Lower lobe of right lung (tissue), 2 donors: ENCODE measurements around the gene IFNGR1. TPM values are rescaled to one million over a fixed set of nuclear protein-coding genes. Genes with fewer than 3 reads are reported as not detected.

Experiments used
- ATAC-seq, 2 donors: fragments of 200-7000 bp; cut with Tn5 transposase; one replicate each; pipeline ENCODE4 v1.9.1; 2020 to 2022; ENCODE audit warnings: mild to moderate bottlenecking in 2 of 2, moderate library complexity in 2 of 2
- DNase-seq: peaks from one replicate; pipeline ENCODE4 v3.0.0-alpha.2; 2020
- H3K27ac ChIP-seq: fragments of 200-600 bp; one replicate; pipeline ENCODE4 v1.8.0; 2022
- H3K27me3 ChIP-seq: fragments of 200-600 bp; one replicate; pipeline ENCODE4 v1.8.0; 2022; ENCODE audit warnings: low read depth
- H3K36me3 ChIP-seq: fragments of 200-600 bp; one replicate; pipeline ENCODE4 v1.8.0; 2022; ENCODE audit warnings: mild to moderate bottlenecking
- H3K4me1 ChIP-seq: fragments of 200-600 bp; one replicate; pipeline ENCODE4 v1.8.0; 2022
- H3K4me3 ChIP-seq: fragments of 200-600 bp; one replicate; pipeline ENCODE4 v1.8.0; 2022; ENCODE audit warnings: mild to moderate bottlenecking
- H3K9me3 ChIP-seq: fragments of 200-600 bp; one replicate; pipeline ENCODE4 v1.8.0; 2022
- intact Hi-C: fragments of 100-400 bp; cut with DNase I; formaldehyde crosslinking; loops from one replicate; pipeline ENCODE4 v1.11.0; 2022
- total RNA-seq: library from RNA; stranded (reverse); fragmentation: NEBNext Ultra II Directional; extraction: Animal tissue kit (Norgen Biotek cat#: 25700); gene quantifications from one replicate; pipeline ENCODE4 v1.2.1, GENCODE V29; 2021
- TF ChIP-seq, protein P1 (sequence below): fragments of 200-600 bp; IDR thresholded peaks from one replicate; pipeline ENCODE4 v1.8.0; 2022; ENCODE audit warnings: antibody characterized with exemption, mild to moderate bottlenecking
- donor health status: DM: no; HTN: yes; CAD: no; lungs with severe emphysema.

IFNGR1 gene
- total RNA-seq, 1 donor from 2014 or later, result 208 TPM

DNA sequence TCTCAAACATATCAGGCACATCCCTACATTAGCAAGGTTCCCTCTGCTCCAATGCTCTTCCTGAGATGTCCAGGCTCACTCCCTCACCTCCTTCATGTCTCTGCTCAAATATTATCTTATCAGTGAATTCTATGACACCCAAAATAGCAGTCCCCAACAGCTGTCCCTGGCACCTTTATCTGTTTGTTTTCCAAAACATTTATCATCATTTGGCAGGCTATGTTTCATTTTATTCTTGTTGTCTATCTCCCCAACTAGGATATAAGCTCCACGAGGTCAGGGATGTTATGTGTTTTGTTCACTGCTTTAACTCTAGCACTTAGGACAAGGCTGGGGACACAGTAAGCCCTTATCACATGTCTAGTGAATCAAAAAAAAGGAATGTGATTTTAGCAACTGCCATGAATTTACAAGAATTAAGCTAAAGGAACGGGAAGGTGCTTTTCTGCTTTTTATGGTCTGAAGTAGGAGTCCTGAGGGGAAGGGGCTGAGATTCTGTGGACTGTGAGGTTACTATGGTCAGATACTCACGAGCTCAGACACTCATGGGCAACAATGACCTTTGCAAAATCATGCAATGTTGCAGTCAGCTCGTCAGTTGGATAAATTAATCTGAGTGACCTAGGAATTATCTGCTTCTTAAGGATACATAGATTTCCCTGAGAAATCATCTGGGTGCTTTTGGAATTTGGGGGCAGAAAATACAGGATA, 43.9 kb downstream of the IFNGR1 start:
- ATAC-seq, result no peak
- no peak overlapping the region for H3K27ac ChIP-seq
- H3K9me3 ChIP-seq, result no peaks in the 10 kb centered on the region
- TF ChIP-seq, protein P1, sequence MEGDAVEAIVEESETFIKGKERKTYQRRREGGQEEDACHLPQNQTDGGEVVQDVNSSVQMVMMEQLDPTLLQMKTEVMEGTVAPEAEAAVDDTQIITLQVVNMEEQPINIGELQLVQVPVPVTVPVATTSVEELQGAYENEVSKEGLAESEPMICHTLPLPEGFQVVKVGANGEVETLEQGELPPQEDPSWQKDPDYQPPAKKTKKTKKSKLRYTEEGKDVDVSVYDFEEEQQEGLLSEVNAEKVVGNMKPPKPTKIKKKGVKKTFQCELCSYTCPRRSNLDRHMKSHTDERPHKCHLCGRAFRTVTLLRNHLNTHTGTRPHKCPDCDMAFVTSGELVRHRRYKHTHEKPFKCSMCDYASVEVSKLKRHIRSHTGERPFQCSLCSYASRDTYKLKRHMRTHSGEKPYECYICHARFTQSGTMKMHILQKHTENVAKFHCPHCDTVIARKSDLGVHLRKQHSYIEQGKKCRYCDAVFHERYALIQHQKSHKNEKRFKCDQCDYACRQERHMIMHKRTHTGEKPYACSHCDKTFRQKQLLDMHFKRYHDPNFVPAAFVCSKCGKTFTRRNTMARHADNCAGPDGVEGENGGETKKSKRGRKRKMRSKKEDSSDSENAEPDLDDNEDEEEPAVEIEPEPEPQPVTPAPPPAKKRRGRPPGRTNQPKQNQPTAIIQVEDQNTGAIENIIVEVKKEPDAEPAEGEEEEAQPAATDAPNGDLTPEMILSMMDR, result no peak
- no peak overlapping the region for H3K4me3 ChIP-seq
- no peak for DNase-seq
- no peaks in the 10 kb centered on the region for H3K4me1 ChIP-seq
- H3K36me3 ChIP-seq, result no peaks in the 10 kb centered on the region
- intact Hi-C loops, result no loop called here
- no peaks in the 10 kb centered on the region for H3K27me3 ChIP-seq

DNA sequence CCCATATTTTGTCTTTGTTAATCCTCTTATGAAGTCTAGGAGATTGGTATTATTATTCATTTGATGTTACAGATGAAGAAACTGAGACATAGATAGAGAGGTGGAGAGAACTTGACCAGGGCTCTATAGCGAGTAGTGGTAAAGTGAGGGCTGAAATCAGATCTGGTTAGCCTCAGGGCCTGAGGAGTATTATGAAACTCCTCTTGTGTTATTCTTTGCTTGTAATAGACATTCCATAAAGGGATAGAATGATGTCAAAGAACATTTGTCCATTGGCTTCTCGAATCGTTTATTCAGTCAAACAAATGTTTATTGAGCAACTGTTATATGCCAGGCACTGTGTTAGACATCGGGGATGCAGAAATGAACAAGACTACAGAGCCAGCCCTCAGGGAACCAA, 45.7 kb downstream of the IFNGR1 start, which contains the start of gene IL22RA2:
IL22RA2 (minus strand) TSS at position 144 of the 400 bp plus-strand sequence. CDS start 11,895 bp downstream, outside the sequence.
- no peaks in the 10 kb centered on the region for H3K4me1 ChIP-seq
- intact Hi-C loops, result no loop called here
- ATAC-seq, result no peak
- H3K9me3 ChIP-seq, result no peaks in the 10 kb centered on the region
- DNase-seq, result no peak
- TF ChIP-seq, protein P1, result no peak
- no peaks in the 10 kb centered on the region for H3K27me3 ChIP-seq
- H3K4me3 ChIP-seq, result no peak within 1 kb of the TSS
- H3K36me3 ChIP-seq, result no peaks in the 10 kb centered on the region
- H3K27ac ChIP-seq, result no peak within 1 kb of the TSS

DNA sequence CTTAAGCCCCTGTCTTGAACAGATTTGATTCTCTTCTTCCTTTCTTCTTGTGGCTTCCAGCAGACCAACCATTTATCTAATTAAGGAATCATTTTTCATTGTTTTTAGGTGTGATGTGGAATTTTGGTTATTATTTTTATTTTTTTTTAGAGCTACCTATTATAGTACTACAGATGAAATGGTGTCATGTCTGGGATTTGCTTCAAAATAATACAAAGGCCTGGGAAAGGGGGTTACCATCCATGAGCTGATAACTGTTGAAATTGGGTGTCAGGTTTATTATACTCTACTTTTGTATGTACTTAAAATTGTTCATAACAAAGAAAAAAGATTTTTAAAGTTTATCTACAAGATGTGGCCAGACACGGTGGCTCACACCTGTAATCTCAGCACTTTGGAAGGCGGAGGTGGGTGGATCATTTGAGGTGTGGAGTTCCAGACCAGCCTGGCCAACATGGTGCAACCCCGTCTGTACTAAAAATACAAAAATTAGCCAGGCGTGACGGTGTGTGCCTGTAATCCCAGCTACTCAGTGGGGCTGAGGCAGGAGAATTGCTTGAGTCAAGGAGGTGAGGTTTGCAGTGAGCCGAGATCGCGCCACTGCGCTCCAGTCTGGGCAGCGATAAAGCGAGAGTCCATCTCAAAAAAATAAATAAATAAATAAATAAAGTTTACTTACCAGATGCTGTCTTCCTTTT, 46.3 kb downstream of the IFNGR1 start:
- ATAC-seq, result no peak
- no peaks in the 10 kb centered on the region for H3K27me3 ChIP-seq
- TF ChIP-seq, protein P1, result no peak
- intact Hi-C loops, result no loop called here
- no peak for DNase-seq
- no peaks in the 10 kb centered on the region for H3K36me3 ChIP-seq
- no peaks in the 10 kb centered on the region for H3K9me3 ChIP-seq
- no peak overlapping the region for H3K4me3 ChIP-seq
- H3K27ac ChIP-seq, result no peak overlapping the region
- no peaks in the 10 kb centered on the region for H3K4me1 ChIP-seq

DNA sequence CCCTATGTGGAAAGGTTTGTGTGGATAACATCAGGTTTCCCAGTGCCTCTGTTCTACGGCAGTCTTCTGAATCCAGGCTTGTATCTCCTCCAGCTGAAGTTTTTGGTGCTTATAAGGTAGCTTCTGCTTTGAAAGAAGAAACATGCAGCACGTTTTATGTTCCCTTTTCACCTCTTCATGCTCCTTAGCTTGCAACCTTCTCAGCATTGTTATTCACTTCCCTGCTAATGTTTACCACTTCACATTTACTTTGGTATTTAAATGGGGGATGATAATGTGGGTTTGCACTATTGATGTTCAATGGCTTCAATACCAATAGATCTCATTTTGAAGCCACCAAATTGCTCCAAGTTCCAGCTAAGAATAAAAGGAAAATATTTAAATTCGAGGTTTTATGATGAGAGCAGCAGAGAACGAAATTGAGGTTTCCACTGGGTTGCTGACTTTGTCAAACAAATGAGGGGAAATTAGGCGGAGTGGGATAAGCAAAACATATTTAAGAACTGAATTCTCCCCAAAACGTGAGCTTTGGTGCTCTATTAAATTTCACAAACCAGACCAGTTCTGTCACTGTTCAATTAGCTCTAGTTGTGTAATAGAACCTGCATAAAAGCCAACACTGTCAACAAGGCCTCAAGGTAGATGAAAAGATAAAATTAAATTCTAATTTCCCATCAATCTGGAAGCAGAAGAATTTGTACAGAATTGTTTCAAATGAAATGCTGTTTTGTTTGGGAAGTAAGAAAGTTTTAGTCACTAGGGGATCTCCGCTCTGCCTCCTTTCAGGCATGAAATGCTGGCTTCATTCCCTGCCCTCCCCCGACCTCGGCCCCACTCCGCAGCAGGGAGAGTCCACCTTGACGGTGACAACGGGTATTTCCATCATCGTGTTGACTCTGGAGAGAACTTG, 47.1 kb downstream of the IFNGR1 start:
- intact Hi-C loops, result no loop called here
- TF ChIP-seq, protein P1, result no peak
- Histone ChIP-seq H3K4me1 (no peaks in the 10 kb centered on the region), H3K36me3 (no peaks in the 10 kb centered on the region), H3K9me3 (no peaks in the 10 kb centered on the region), H3K27me3 (no peaks in the 10 kb centered on the region), H3K27ac (no peak overlapping the region), H3K4me3 (no peak overlapping the region)
- DNase-seq, result no peak
- no peak for ATAC-seq

DNA sequence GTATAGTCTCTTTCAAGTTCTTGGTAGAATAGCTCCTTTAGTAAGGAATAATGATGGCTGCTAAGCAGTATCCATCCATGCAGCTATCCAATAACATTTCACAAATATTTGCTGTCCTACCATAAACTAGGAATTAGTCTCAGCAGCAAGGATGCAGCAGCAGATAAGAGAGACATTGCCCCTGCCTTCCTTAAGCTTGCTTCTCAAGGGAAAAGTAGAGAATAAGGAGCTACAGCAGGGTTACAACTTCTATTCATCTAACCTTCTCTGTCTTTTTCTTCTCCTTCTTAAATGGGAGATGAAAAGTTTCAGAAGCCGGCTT, 48.2 kb downstream of the IFNGR1 start:
- Histone ChIP-seq H3K27ac (no peak overlapping the region), H3K4me1 (no peaks in the 10 kb centered on the region), H3K36me3 (no peaks in the 10 kb centered on the region), H3K4me3 (no peak overlapping the region), H3K9me3 (no peaks in the 10 kb centered on the region), H3K27me3 (no peaks in the 10 kb centered on the region)
- TF ChIP-seq, protein P1, result no peak
- DNase-seq (no peak), ATAC-seq (no peak)
- intact Hi-C loops, result no loop called here
